CD4-positive, alpha-beta T cell (primary cell): ENCODE measurements around the gene ISYNA1. TPM values are rescaled to one million over a fixed set of nuclear protein-coding genes. Genes with fewer than 3 reads are reported as not detected.

ENCODE experiments used
- ATAC-seq: fragments of 200-7000 bp; cut with Tn5 transposase; one replicate; pipeline ENCODE4 v1.10.0; 2022; ENCODE audit warnings: mild to moderate bottlenecking; ENCODE audit not compliant: poor library complexity
- CTCF ChIA-PET: fragments of 350-600 bp; sonication (Branson Sonifier 250); formaldehyde crosslinking; loops from one replicate; lab custom pipeline; 2021; ENCODE audit warnings: antibody characterized with exemption, inconsistent platforms; lab: Charles Lee
- POLR2A ChIA-PET: fragments of 350-600 bp; sonication (Branson Sonifier 250); formaldehyde crosslinking; loops from one replicate; lab custom pipeline; 2021; ENCODE audit warnings: antibody characterized with exemption, inconsistent platforms; lab: Charles Lee
- DNase-seq, 14 experiments: peaks; one replicate each; pipeline ENCODE4 v3.0.0-alpha.2; 2013 to 2020; ENCODE audit warnings: mixed read lengths in 2 of 14
- H3K27ac ChIP-seq, 2 donors: one replicate each; pipeline versions ENCODE4 v1.5.1 to v1.7.0; 2013; ENCODE audit warnings: low read length in 2 of 2, low read depth in 1 of 2, mild to moderate bottlenecking in 1 of 2
- H3K27me3 ChIP-seq, 2 experiments: 1 replicate in 1 of 2; 2 replicates in 1 of 2; pipeline versions ENCODE4 v1.6.1 to v1.7.0; 2013; ENCODE audit warnings: low read length in 2 of 2, control low read depth in 1 of 2, mild to moderate bottlenecking in 1 of 2, moderate library complexity in 1 of 2; ENCODE audit not compliant: insufficient read depth in 2 of 2, control insufficient read depth in 1 of 2
- H3K36me3 ChIP-seq: one replicate; pipeline ENCODE4 v1.6.1; 2013; ENCODE audit warnings: low read length, control low read depth; ENCODE audit not compliant: insufficient read depth
- H3K4me1 ChIP-seq: one replicate; pipeline ENCODE4 v1.6.1; 2013; ENCODE audit warnings: low read length, control low read depth; ENCODE audit not compliant: insufficient read depth
- H3K4me3 ChIP-seq: one replicate; pipeline ENCODE4 v1.5.1; 2013; ENCODE audit warnings: mild to moderate bottlenecking, low read length, moderate library complexity
- H3K9me3 ChIP-seq, 2 experiments: 1 replicate in 1 of 2; 2 replicates in 1 of 2; pipeline versions ENCODE4 v1.6.1 to v1.7.0; 2013; ENCODE audit warnings: low read length in 2 of 2, mild to moderate bottlenecking in 2 of 2, control low read depth in 1 of 2, moderate library complexity in 1 of 2; ENCODE audit not compliant: control insufficient read depth in 1 of 2, insufficient read depth in 1 of 2
- H3K27ac Mint-ChIP-seq: one replicate; pipeline ENCODE4 v1.8.0; 2020; ENCODE audit warnings: mixed read lengths
- H3K27me3 Mint-ChIP-seq: one replicate; pipeline ENCODE4 v1.8.0; 2021; ENCODE audit warnings: mixed read lengths
- H3K36me3 Mint-ChIP-seq: one replicate; pipeline ENCODE4 v1.8.0; 2021; ENCODE audit warnings: low read depth, mixed read lengths
- H3K4me1 Mint-ChIP-seq: one replicate; pipeline ENCODE4 v1.8.0; 2021; ENCODE audit warnings: low read depth, mixed read lengths
- H3K4me3 Mint-ChIP-seq: one replicate; pipeline ENCODE4 v1.8.0; 2020; ENCODE audit warnings: mild to moderate bottlenecking, mixed read lengths
- H3K9me3 Mint-ChIP-seq: one replicate; pipeline ENCODE4 v1.8.0; 2020; ENCODE audit warnings: mixed read lengths
- intact Hi-C, 2 experiments: fragments of 100-400 bp; cut with DNase I in 1 of 2; cut with micrococcal nuclease in 1 of 2; formaldehyde crosslinking; loops; one replicate each; pipeline versions ENCODE4 v1.15.1 to v1.9.0; 2023 to 2025; cut with DNase I, micrococcal nuclease
- total RNA-seq, 174 experiments: library from RNA in 2 of 174; stranded (reverse) in 2 of 174; gene quantifications; one replicate each; pipeline ENCODE4 v1.2.3 and lab custom pipeline; 2021 to 2026
- TF ChIP-seq, protein P1 (sequence below): fragments of 200-600 bp; IDR thresholded peaks from one replicate; pipeline ENCODE4 v1.8.0; 2022; ENCODE audit warnings: antibody characterized with exemption, mild to moderate bottlenecking

ISYNA1 gene
- total RNA-seq, 2 experiments from 2014 or later: 34.1 to 41.3 TPM

DNA sequence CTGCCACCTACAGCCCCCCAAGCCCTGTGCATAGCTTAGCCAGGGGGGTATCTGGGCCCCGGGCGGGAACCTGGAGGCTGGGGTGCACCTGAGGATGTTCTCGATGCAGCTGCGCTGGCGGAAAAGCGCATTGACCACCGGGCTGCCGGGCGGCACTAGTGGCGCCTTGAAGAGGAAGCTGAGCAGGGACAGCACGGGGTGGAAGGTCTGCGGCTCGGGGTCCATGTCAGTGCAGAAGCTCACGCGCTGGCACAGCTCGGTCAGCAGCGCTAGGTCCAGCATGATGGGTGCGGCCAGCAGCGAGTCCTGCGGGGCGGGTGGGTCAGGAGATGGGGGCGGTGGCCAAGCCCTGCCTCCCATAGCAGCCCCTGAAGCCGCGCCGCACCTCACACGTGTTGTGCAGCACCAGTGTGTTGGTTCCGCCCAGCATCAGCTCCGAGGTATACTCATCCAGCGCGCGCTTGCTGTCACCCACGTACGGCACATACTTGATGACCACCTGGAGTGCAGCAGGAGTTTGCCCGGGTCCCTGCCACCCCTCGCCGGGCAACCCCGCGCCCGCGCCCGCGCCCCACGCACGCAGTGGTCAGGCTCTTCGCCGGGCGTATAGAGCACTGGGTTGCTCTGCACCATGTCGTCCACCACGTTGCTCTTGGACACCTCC, 2.6 kb downstream of the ISYNA1 start:
- no peak for ATAC-seq
- TF ChIP-seq, protein P1, sequence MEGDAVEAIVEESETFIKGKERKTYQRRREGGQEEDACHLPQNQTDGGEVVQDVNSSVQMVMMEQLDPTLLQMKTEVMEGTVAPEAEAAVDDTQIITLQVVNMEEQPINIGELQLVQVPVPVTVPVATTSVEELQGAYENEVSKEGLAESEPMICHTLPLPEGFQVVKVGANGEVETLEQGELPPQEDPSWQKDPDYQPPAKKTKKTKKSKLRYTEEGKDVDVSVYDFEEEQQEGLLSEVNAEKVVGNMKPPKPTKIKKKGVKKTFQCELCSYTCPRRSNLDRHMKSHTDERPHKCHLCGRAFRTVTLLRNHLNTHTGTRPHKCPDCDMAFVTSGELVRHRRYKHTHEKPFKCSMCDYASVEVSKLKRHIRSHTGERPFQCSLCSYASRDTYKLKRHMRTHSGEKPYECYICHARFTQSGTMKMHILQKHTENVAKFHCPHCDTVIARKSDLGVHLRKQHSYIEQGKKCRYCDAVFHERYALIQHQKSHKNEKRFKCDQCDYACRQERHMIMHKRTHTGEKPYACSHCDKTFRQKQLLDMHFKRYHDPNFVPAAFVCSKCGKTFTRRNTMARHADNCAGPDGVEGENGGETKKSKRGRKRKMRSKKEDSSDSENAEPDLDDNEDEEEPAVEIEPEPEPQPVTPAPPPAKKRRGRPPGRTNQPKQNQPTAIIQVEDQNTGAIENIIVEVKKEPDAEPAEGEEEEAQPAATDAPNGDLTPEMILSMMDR: no peak
- Mint-ChIP-seq H3K4me3 (peak overlapping the region; percentile 83), H3K36me3 (peaks cover under 1% of the 10 kb centered on the region), H3K4me1 (peaks cover 25% of the 10 kb centered on the region), H3K27me3 (no peaks in the 10 kb centered on the region), H3K9me3 (no peaks in the 10 kb centered on the region), H3K27ac (peak overlapping the region; percentile 20)
- ChIA-PET CTCF (interaction anchor here (1.6 kb wide), 1 partner anchor 16 kb away, joined by 3 read pairs; no protein-coding TSS in a partner anchor), POLR2A (interaction anchor here (2.4 kb wide), 1 partner anchor 16 kb away, joined by 20 read pairs; the partner anchor contains the start of gene SSBP4)
- DNase-seq: peak in 1 of 14 experiments; percentile 52
- no peak overlapping the region for H3K4me3 ChIP-seq
- no peaks in the 10 kb centered on the region for H3K9me3 ChIP-seq
- intact Hi-C loops: no loop called here
- H3K27ac ChIP-seq: no peak overlapping the region
- H3K36me3 ChIP-seq: peaks cover 15% of the 10 kb centered on the region
- peaks cover 57% of the 10 kb centered on the region for H3K4me1 ChIP-seq
- no peaks in the 10 kb centered on the region for H3K27me3 ChIP-seq

DNA sequence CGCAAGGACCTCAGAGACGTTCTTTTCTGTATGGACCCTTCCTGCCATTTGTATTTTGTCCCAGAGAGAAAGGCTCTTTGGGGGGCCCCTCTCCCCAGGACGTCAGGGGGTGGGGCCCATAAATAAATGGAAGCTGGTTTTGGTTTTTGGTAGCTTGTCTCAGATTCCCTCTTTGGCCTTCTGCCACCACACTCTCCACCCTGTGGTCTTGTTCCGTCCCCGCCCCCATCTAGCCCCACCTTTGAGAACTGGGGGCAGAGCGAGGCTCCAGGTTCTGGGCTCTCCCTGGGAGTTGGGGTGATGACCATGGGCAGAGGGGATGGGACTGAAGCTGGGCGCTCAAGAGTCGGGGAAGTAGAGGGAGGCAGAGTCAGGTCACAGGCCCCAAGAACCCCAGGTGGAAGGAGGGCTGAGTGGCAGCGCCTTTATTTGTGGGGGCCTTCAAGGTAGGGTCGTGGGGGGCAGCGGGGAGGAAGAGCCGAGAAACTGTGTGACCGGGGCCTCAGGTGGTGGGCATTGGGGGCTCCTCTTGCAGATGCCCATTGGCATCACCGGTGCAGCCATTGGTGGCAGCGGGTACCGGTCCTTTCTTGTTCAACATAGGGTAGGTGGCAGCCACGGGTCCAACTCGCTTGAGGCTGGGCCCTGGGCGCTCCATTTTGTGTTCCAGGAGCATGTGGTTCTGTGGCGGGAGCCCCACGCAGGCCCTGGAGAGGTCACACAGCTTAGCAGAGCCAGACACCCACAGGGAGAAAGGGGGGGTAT, 3.3 kb downstream of the ISYNA1 start:
- Histone ChIP-seq H3K9me3 (no peaks in the 10 kb centered on the region), H3K27ac (no peak overlapping the region), H3K4me3 (no peak overlapping the region), H3K4me1 (peaks cover 62% of the 10 kb centered on the region), H3K36me3 (peaks cover 15% of the 10 kb centered on the region), H3K27me3 (no peaks in the 10 kb centered on the region)
- ATAC-seq: no peak
- no peak for DNase-seq
- intact Hi-C loops: no loop called here
- H3K9me3 Mint-ChIP-seq: no peaks in the 10 kb centered on the region
- ChIA-PET POLR2A (interaction anchor here (2.4 kb wide), 1 partner anchor 15 kb away, joined by 20 read pairs; the partner anchor contains the start of gene SSBP4), CTCF (interaction anchor here (1.6 kb wide), 1 partner anchor 16 kb away, joined by 3 read pairs; no protein-coding TSS in a partner anchor)
- TF ChIP-seq, protein P1: no peak
- H3K27me3 Mint-ChIP-seq: no peaks in the 10 kb centered on the region
- H3K36me3 Mint-ChIP-seq: no peaks in the 10 kb centered on the region
- peak overlapping the region; percentile 83 for H3K4me3 Mint-ChIP-seq
- H3K27ac Mint-ChIP-seq: peak overlapping the region; percentile 20
- H3K4me1 Mint-ChIP-seq: peaks cover 28% of the 10 kb centered on the region

DNA sequence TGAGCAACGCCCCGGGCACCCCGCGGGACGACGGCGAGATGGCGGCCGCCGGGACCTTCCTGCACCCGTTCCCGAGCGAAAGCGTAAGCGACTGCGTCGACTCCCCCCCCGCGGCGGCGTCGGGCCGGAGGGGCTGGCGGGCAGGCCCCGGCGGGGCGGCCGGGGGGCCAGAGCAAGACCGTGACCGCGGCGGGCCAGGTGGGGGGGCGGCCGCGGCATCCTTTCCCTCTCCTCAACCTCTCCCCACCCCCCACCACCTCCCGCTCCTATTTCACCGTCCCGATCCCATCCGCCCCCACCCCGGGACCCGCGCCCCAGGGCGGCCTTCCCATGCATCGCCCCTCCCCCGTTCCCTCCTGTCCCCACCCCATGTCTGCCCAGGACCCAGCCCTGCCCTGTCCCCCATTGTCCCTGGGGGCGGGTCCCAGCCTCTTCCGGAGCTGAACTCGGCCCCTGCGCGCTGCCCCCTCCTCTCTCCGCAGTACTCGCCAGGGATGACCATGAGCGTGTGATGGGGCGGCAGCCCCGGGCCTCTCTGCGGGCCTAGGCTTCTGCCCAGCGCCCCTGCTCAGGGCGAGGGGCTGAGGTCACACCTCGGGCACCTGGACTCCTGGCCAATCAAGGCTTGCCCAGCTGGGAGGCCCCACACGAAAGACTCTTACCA, 4.1 kb downstream of the ISYNA1 start:
- H3K27ac ChIP-seq: no peak overlapping the region
- Mint-ChIP-seq H3K27me3 (no peaks in the 10 kb centered on the region), H3K9me3 (no peaks in the 10 kb centered on the region), H3K4me3 (peak overlapping the region; percentile 83), H3K27ac (peak overlapping the region; percentile 20), H3K4me1 (peaks cover 29% of the 10 kb centered on the region), H3K36me3 (no peaks in the 10 kb centered on the region)
- no peak overlapping the region for H3K4me3 ChIP-seq
- ATAC-seq: no peak
- intact Hi-C loops: no loop called here
- H3K4me1 ChIP-seq: peaks cover 69% of the 10 kb centered on the region
- DNase-seq: peak in 1 of 14 experiments; percentile 58
- no peaks in the 10 kb centered on the region for H3K9me3 ChIP-seq
- ChIA-PET POLR2A (interaction anchor here (2.4 kb wide), 1 partner anchor 15 kb away, joined by 20 read pairs; the partner anchor contains the start of gene SSBP4), CTCF (interaction anchor here (1.6 kb wide), 1 partner anchor 17 kb away, joined by 3 read pairs; no protein-coding TSS in a partner anchor)
- TF ChIP-seq, protein P1: no peak
- H3K27me3 ChIP-seq: no peaks in the 10 kb centered on the region
- H3K36me3 ChIP-seq: peaks cover 15% of the 10 kb centered on the region
